ENCODE data around the gene TRMT112. TPM values are rescaled to one million over a fixed set of nuclear protein-coding genes. Genes with fewer than 3 reads are reported as not detected.
A peak's percentile ranks its signal among the peaks of the same experiment; 100 is the strongest.

The TRMT112 gene
- total RNA-seq, 1 donor from 2014 or later = 149 TPM

DNA sequence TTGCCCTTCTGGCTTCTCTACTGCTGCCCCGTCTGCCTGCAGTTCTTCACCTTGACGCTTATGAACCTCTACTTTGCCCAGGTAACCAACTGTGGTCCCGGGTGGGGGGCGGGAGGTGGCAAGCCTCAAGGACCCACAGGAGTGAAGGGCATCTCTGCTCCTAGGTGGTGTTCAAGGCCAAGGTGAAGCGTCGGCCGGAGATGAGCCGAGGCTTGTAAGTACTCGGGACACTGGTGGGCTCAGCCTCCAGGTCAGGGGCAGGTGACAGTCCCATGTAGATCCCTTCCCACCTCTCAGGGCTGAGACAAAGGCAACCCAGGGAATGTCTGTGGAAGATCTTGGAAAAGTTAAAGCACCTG is 30.6 kb downstream of the TRMT112 start:
- DNase-seq (ENCODE audit: low spot score) (no peak), ATAC-seq (no peak)
- intact Hi-C loops (cut with DNase I) = no loop called here

DNA sequence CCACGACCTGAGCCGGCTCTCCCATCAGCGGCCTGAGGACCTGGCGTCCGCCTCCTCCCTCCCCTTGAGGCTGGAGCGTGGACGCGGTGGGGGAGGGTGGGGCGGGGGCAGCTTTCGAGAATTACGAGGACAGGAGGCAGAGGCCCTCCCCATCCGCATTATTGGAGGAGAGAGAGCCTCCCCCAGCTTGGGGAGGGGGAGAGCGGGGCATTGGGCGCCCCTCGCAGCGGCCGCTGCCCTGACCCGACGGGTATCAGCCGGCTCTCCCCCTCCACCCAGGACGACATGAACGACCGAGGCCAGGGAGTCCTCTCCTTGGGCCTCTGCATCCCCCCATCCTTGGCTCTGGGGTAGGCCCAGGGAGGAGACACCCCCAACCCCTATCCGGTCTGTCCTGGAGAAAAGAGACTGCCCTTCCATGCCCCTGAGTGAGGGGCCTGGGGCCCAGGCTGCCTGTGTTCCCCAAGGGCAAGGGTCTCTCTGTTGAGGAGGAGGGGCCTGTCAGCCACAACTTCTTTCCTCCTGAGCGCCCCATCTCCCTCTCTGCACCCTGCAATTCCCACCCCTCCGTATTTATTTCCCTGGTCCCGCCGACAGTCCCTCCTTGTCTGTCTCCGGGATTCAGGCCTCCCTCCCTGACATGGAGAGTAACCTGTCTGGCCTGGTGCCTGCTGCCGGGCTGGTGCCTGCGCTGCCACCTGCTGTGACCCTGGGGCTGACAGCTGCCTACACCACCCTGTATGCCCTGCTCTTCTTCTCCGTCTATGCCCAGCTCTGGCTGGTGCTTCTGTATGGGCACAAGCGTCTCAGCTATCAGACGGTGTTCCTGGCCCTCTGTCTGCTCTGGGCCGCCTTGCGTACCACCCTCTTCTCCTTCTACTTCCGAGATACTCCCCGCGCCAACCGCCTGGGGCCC is 31.2 kb downstream of the TRMT112 start:
- DNase-seq (ENCODE audit: low spot score) = no peak
- ATAC-seq = peak; percentile 1
- intact Hi-C loops (cut with DNase I) = no loop called here

DNA sequence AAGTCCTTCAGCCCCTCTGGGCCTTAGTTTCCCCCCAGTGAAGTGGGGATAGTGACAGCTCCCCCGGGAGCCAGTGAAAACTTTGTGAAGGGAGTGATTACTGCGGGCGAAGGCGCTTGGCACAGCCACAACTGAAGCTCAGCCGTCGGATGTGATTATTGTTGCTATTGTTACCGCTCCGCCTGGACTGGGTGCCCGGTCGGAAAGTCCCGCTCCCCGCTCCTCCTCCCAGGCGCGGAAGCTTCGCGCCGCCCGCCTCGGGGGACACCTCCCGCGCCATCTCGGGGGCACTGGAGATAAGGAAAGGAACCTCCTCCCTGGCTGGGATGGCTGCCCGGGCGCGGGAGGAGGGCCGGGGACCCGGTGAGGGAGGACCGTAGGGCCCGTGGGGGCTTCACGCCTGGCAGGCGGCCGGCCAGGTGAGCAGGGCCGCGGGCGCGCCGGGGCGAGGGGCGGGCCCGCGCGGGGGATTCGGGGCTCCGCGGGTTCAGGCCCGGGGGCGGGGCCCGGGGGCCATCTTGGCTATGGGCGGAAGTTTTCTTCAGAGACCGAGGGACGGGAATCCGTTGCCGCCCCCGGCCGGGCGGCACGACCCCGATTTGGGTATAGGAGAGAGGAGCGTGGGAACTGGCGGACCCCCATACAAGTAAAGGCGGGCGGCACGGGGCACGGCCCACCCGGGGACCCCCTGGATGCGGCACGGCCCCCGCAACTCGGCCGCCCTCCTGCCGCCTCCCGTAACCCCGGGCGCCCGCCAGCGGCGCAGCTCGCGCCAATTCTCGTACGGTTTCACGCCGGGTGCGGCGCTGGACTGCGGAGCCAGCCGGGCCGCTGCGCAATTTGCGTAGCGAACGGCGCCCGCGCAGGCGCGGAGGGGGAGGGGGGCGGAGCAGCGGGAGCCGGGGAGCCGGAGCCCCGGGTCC is 32.1 kb downstream of the TRMT112 start, which contains the start of gene GPR137:
Gene GPR137 (plus strand): TSS at position 887 of the 923 bp plus-strand sequence. CDS start 677 bp downstream, outside the sequence.
- peak; percentile 93 for DNase-seq (ENCODE audit: low spot score)
- peak; percentile 59 for ATAC-seq
- intact Hi-C loops (cut with DNase I) = no loop called here

DNA sequence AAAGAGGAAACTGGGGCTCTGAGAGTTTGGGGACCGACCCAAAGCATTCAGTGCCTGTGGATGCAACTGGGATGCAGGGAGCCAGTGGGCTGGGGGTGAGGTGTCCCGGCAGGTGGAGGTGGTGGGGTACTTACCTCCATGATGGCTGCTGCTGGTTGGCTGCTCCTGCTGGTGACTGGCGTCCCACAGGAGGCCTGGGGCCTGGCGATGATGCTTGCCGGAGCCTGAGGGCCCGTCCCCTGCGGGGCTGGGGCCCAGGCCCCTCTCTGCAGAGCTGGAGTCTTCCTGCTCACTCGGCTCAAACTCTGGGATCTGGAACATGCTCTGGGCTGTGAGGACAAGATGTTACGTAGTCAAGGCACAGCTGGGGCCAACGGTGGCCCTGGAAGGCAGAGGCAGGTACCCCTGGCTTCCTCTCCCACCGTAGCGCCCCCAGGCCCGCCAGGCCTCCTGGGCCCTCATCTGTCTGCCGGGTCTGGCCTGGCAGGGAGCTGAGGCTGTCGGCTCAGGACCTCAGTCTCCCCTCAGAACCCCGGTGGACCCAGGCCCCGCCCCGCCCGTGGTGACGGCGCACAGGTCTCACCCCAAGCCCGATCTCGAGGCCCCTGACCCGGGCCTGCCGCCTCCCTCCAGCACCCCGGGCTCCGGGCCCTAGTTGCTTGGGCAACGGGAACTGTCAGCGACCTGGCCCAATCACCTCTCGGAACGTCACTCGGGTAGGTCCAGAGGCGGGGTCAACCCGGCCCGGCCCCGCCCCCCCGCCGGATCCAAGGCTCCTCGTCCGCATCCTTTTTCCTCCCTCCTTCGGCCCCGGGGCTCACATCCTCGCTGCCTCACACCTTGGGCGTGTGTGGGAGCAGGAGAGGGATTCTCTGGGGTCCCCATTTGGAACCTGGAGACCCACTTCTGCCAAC is 33.1 kb downstream of the TRMT112 start, which contains the start of gene BAD:
Gene BAD (minus strand): TSS at position 618 of the 914 bp plus-strand sequence. CDS start 297 bp downstream, at position 321.
- DNase-seq (ENCODE audit: low spot score) = peak; percentile 98
- intact Hi-C loops (cut with DNase I) = no loop called here
- peak; percentile 97 for ATAC-seq

DNA sequence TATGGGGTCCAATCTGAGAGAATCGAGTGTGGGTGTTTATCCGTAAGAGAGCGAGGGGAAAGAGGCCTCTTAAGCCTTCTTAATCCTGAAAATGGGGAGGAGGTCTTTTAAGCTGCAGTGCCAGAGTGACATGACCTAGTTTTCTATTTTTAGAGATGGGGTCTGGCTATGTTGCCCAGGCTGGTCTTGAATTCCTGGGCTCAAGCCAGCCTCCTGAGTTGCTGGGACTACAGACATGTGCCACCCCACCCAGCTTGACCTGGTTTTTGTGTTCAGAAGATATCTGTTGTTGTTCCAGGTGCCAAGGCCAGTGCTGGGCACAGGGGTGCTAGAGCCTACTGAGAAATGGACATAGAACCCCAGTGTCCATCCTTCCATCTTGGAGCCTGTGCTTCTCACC is 34.3 kb downstream of the TRMT112 start:
- ATAC-seq (no peak), DNase-seq (ENCODE audit: low spot score) (no peak)
- intact Hi-C loops (cut with DNase I) = no loop called here

DNA sequence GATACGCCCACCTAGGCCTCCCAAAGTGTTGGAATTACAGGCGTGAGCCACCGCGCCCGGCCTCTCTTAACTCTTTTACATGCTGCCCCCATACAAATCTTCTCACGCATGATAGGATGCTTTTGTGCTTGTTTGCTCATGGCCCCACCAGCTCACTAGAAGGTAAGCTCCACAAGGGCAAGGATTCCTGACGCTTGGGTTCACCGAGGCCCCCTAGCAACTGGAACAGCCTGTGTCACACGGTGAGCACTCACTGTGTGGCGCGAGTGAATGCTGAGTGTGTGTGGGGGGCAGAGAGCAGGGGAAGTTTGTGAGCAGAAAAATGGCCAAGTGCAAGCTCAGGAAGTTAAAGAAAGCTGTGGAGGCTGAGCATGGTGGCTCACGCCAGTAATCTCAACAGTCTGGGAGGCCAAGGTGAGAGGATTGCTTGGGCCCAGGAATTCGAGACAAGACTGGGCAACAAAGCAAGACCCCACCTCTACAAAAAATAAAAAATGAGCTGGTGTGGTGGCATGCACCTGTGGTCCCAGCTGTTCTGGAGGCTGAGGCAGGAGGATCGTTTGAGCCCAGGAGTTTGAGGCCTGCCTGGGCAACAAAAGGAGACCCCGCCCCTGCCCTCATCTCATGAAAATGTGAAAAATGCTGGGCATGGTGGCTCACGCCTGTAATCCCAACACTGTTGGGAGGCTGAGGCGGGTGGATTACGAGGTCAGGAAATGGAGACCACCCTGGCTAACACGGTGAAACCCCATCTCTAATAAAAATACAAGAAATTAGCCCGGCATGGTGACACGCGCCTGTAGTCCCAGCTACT is 35.2 kb downstream of the TRMT112 start:
- intact Hi-C loops (cut with DNase I) = no loop called here
- ATAC-seq = no peak
- DNase-seq (ENCODE audit: low spot score) = no peak

DNA sequence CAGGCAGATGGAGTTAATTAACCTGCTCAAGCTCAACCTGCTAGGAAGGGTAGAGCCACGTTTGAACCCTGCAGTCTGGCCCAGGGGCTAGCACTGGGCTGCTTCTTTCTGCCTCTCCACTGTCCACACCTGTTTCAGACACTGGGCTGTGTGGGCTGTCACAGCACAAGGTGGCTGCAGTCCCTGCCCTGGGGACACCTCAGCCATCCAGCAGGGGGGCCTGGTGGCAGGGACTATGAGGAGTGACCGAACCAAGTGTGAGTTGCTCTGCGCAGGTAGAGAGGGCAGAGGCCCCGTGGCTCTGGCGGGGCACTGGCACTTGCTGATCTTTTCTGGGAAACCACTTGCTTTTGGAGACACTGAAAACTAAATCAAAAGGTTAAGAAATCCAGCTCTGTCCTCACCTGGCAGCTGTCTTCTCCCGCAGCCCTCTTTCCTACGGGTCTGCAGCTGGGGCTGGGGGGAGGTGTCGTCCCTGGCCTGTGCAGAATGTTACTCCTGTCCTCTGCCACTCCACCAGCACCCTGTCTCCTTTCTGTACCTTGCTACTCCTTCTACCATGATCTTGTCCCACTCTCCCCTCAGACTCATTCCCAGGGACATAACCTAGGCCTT is 38.7 kb downstream of the TRMT112 start:
- no peak for ATAC-seq
- intact Hi-C loops (cut with DNase I) = no loop called here
- DNase-seq (ENCODE audit: low spot score) = no peak

DNA sequence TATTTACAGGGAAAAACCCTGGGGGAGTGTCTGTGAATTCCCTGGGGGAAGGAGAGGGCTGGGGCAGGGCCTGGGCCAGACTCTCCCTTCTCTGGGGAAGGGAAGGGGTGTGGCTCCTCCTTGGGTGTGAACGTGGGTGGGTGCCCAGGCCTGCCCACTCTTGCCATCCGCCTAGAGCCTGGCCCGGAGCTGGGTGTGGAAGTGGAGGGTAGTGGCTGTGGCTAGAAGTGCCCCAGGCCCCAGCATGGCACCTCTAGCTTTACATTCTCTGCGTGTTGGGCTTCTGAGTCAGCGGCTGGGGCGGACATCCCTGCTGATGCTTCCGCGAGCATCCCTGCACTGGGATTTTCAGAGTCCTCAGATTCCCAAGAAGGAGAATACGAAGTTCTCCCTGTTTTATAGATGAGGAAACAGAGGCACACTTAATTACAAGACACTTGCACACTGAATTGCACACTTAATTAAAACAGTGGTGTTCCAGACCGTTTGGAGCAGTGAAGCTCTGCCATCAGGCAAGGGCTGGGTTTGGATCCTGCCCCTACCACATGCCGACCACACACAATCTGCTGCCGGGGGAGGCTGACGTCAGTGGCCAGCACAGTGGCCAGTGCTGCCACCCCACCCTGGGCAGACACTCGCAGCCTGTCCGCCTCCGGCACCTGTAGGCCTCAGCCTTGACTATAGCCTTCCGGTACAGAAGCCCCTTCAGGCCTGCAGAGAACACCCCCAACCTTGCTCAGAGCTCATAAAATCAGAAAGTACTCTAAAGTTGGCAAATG is 40.5 kb downstream of the TRMT112 start:
- DNase-seq (ENCODE audit: low spot score) (no peak), ATAC-seq (no peak)
- intact Hi-C loops (cut with DNase I) = no loop called here

DNA sequence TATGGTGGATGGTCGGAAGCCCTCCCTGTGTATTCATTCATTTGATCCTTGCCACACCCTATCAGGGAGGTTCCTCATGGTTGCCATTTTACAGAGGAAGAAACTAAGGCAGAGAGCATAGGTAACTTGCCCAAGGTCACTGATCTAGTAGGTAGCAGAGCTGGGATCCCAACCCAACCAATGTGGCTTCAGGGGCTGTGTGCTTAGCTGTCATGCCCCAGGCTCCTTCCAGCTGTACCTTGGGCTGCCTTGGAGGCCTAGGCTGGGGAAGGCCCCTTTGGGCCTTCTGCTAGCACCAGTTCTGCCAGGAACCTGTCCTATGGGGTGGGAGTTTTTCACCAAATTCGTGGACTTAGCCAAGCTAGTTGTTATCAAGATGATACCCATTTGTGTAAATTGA is 41.5 kb downstream of the TRMT112 start:
- DNase-seq (ENCODE audit: low spot score) (no peak), ATAC-seq (no peak)
- intact Hi-C loops (cut with DNase I) = no loop called here

DNA sequence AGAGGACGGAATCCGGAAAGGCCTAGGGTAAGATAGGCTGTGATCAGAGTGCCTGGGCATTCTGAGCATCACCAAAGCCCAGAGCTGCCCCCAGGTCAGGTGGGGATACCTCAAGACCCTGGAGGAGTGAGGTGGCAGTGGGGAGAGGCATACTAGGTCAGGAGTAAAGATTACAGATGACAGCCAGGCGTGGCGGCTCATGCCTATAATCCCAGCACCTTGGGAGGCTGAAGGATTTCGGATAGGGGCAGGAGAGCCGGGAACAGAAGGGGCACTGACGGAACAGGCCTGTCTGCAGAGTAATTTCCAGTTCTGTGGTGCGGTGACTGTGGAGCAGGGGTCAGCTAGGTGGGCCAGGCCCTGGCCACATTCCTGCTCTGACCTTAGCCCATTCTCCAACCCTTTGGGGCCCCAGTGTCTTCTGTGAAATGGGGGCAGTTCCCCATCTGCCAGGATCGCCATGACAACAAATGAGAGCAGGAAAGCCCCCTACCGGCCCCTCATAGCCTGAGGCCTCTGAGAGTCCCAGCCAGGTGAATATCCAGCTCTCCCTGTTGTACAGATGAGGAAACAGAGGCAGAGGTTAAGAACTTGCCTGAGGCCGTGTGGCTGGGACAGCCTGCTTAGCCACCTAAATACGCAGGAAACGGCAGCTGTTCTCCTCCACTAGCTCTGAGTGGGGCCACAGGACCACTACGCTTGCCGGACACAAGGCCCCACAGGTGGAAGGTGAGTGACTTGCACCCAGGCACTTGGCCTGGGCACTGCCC is 42.1 kb downstream of the TRMT112 start:
- no peak for ATAC-seq
- intact Hi-C loops (cut with DNase I) = no loop called here
- DNase-seq (ENCODE audit: low spot score) = no peak

DNA sequence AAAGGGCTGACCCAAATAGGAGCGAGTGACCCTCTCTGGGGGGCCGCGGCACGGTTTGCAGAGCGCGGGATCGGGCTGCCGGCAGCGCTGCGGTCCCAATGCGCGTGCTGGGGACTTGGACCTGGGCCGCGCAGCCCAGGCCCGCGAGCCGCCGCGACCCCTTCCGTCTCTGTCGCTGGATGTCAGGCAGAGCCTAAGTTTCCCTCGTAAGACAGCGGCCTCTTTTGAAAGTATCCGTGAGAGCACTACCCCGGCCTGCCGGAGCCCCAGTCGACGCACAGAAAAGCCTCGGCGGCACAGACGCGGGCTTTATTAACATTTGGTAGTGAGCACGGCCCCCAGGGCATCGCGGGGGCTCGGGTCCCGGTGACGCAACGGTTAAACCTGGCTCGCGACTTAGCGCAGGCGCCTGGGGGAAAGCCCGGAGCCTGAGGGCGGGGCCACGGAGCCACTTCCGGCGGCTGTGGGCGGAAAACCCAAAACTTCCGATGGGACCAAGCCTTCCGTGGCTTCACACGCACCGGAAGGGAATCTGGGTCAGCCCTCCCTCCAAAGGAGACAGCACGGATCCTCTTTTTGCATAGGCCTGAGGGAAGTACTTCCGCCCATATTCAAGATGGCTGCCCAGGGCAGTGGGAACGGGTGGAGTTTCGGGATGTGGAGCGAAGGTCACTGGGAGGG is 47.7 kb downstream of the TRMT112 start:
- peak; percentile 92 for ATAC-seq
- DNase-seq (ENCODE audit: low spot score) = peak; percentile 98
- intact Hi-C loops (cut with DNase I) = no loop called here

DNA sequence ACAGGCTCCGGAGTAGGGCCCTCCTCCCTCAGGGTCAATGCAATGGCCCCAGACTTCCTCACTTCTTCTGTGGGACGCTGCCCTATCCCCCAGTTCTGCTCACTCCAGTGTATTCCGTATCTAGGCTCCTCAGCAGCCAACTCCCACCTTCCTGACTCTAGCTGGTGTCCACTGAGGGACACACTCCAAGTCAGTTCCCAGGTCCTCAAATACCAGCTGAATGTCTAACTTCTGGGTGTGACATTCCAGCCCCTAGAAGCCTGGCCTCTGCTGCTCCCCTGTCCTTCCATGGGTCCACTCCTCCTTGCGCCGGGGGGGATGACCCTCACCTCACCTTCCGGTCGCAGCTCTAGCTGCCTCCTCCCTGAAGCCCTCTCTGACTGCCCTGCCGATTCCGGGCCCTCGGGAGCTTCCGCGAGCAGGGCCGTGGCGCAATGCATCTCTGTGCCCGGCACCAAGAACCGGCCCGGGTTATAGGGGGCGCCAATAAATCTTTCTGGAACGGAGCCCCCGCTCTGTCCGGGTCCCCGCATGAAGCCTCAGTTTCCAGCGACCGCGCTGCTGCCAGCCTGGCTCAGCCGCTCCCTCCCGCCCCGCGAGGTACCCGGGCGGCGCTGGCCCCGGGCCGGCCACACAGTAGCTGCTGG is 48.3 kb downstream of the TRMT112 start:
- intact Hi-C loops (cut with DNase I) = no loop called here
- ATAC-seq (peak; percentile 3), DNase-seq (ENCODE audit: low spot score) (no peak)

DNA sequence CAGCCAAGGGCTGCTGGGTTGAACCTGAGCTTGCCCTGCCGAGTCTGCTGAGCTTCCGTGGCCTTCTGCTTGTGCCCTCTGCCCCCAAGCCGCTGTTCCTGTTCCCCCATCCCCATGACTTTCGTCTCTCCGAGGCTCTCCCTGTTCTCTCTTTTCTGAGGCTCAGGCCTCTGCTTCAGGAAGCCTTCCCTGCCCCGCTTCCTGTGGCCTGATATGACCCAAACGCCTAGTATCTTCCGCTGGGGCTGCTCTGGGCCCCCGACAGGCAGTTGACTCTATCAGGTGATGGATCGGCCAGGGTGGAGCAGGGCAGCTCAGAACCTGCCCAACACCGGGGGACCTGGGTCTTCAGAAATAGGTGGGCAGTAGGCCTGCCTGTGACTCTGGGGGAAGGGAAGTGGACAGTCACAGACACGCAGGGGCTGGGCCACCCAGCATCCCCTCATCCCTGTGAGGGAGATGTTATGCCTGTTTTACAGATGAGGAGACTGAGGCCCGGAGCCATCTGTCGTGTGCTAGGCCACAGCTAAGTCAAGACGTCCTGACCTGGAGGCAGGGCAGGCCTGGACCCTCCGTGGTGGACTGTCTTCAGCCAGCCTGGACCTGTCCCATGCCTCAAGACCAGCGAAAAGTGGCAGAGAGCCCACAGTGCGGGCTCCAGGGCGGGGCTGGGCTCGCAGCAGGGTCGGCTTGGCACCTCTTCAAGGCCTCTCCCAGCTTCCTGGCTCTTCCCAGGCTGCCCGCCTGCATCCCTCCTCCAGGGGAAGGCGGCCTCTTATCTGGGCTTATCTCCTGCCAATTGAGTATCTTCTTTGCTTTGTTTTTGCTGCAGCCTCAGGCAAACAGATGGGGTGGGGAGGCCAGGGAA is 49.1 kb downstream of the TRMT112 start:
- ATAC-seq (peak; percentile 0), DNase-seq (ENCODE audit: low spot score) (peak; percentile 81)
- intact Hi-C loops (cut with DNase I) = no loop called here
